ENCODE measurements around the gene E2F4. TPM values are rescaled to one million over a fixed set of nuclear protein-coding genes. Genes with fewer than 3 reads are reported as not detected.

Gene E2F4
- polyA plus RNA-seq, 3 donors: 65.5 to 72.7 (median 65.9) TPM

DNA sequence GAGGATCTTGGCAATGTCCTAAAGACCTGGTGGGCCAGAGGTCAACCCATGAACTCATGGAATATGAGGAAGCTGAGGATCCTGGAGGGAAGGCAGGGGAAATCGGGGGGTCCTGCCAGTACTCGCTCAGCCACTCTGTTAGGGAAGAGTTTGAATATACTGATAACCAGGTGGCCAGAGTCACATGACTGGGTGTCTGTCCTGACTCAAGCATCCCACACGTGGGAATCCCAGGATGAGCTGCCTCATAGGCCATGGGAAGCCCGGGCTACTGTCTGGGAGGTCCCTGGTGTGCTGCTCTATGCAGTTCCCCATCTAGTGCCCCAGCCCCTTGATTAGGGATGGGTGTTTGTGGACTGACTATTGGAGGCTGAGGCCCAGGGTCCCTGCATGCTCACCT, 3.6 kb upstream of the E2F4 start:
- no peak for DNase-seq

DNA sequence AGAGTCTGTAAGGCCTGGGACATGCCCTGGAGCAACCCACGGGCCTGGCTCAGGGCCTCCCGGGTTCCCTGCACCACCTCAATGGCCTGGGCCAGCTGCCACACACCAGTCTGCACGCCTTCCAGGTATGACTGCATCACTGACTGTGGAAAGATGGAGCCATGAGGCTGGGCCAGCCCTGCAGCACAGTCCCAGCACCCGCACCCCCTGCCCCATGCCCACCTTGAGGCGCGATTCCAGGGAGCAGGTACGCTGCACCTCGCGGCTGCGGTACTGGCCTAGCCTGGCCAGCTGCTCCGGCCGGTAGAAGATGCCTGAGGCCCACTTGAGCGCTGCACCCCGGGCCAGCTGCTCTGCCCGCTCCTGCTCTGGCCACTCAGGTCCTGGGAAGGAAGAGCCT, 3.2 kb upstream of the E2F4 start:
- no peak for DNase-seq

DNA sequence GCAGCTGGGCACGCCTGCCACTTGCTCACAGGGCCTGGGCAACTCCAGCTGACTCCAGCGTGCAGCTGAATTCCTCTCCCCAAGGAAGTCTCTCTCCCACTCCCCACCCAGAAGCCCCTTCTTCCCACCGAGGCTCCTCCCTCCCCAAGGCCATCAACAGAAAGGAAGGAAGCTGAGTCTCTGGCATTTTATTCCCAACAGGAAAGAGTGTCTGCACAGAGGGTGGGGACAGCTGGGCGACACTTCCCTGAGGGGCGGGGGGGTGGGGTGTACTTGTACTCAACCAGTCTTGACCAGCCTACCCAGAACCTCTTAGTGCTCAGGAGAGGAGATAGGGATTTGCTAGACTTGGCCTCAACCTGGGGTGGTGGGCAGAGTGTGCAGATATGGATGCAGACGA, 1.9 kb upstream of the E2F4 start, which contains the start of gene EXOC3L1:
Gene EXOC3L1 (minus strand): TSS at position 96 of the 400 bp plus-strand sequence. CDS start 460 bp downstream, outside the sequence.
- no peak for DNase-seq

DNA sequence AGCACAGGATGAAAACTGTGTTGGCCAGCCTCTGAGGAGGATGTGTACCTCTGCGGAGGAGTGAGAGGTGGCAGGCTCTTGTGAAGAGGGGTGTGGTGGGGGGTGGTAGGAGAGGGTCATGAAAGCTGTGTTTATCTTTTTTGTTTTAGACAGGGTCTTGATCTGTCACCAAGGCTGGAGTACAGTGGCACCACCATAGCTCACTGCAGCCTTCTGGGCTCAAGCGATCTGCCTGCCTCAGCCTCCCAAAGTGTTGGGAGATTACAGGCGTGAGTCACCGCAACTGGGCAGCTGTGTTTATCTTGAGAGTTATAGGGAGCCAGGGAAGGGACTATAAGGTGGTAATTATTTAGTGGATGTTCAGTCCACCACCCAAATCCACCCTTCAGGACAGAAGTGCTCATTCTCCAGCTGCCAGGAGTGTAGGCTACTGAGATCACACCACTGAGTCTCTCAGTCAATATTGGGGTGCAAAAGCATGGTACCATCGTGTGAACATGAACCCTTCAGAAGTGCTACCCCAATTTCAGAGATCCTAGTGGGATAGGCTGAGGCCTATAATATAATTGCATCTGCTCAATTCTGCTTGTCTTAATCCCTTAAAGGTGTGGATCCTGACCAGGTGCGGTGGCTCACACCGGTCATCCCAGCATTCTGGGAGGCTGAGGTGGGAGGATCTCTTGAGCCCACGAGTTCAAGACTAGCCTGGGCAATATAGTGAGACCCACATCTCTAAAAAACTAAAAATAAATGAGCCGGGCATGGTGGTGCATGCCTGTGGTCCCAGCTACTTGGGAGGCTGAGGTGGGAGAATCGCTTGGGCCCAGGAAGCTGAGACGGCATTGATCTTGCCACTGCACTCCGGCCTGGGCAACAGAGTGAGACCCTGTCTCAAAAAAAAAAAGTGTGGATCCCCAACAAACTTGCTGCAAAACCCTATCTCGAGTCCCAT, 1.2 kb upstream of the E2F4 start:
- DNase-seq: no peak

DNA sequence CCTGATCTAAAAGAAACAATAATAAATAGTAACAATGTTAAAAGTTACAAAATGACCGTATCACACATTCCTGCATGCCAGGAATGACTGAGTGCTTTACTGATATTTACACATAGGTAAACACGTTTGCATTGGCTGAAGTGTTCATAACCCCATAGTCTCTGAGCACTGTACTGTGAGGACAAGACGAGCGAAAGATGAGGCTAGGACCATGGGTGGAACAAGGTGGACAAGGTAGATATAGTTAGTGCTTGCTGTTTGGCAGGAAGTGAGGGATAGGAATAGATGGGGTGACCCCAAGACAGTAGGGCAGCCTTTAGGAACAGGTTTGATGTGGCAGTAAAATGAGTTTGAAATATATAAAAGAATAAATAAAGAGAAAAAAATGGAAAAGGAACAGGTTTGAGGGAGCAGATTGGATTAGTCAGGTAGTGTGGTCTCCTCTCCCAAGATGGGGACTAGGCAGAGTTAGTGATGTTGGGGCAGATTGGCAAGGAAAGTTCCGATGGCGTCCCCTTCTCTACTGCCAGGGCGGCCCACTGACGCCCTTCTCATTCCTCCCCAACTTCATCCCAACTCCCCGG, 452 bp upstream of the E2F4 start:
- no peak for DNase-seq

DNA sequence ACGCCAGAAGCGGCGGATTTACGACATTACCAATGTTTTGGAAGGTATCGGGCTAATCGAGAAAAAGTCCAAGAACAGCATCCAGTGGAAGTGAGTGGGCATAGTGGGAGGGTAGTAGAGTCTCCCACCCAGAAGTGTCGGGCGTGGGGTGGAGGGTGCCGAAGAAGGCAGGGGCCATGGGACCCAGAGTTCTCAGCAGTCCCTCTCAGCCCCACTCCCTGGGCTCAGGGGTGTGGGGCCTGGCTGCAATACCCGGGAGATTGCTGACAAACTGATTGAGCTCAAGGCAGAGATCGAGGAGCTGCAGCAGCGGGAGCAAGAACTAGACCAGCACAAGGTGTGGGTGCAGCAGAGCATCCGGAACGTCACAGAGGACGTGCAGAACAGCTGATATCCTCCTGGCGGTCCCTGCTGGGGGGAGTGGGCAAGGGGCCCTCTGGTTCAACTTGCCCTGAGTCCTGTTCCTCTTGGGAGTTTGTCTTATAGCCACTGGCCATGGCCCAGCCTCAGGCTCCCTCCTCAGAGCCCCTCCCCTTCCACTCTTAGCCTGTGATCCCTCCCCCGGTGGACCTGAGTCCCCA, 916 bp downstream of the E2F4 start:
- DNase-seq: no peak

DNA sequence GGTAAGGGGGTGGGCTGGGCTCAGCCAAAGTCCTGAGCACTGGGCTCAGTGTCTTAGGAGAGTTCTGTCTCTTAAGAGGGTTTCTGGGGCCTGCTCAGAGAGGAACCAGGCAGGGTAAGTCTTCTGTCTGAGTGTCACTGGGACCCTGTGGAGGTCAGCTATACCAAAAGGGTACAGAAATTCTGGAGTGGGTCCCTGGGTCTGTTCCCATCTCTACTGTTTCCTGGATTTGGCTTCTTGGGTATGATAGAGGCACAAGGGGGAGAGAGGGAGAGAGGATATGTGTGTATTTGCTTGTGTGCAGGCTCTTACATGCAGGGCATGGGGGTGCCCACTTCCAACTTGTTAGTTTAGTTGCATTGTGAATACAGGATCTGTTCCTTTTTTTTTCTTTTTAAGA, 1.6 kb downstream of the E2F4 start:
- DNase-seq: no peak

DNA sequence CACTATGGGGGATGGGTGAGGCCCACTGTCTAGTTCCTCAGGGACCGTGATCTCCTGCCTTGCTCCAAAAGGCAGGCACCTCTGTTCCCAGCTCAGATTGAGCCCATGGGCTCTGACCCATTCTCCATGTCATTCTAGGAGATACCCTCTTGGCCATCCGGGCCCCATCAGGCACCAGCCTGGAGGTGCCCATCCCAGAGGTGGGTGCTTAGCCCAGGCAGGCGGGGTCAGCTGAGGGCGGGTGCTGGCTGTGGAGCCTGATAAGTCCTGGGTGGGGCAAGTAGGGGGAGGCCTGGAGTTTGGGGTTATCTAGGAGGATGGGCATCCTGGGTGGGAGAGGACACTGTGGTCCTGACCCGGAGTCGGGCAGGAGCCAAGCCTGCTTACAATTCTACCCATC, 2.3 kb downstream of the E2F4 start:
- DNase-seq: no peak

DNA sequence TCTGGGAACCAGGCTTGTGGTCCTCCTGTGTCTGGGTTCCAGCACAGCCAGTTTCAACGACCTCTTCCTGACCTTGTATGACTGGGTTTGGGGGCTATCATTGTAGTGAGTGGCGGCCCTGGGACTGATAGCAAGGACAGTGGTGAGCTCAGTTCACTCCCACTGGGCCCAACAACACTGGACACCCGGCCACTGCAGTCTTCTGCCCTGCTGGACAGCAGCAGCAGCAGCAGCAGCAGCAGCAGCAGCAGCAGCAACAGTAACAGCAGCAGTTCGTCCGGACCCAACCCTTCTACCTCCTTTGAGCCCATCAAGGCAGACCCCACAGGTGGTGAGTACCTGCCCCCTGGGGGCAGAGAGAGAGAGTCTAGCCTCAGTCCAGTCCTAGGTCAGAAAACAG, 3.7 kb downstream of the E2F4 start:
- DNase-seq: no peak

DNA sequence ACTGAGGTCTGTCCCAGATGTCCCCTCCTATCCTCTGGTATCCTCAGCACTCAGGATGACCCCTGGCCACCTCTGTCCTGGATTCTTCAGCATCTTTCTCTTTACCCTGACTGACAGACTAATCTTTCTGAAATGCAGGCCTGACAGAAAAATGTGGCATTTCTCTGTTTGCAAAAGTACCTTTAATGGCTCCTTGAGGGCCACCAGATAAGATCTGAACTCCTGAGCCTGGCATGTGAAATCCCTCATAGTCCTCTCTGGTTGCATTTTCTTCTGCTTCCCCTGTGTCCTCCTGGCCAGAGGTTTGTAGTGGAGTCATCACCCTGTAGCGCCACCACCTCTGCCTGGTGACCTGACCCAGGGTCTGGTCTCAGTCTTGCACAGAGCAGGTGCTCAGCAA, 4.9 kb downstream of the E2F4 start:
- no peak for DNase-seq

DNA sequence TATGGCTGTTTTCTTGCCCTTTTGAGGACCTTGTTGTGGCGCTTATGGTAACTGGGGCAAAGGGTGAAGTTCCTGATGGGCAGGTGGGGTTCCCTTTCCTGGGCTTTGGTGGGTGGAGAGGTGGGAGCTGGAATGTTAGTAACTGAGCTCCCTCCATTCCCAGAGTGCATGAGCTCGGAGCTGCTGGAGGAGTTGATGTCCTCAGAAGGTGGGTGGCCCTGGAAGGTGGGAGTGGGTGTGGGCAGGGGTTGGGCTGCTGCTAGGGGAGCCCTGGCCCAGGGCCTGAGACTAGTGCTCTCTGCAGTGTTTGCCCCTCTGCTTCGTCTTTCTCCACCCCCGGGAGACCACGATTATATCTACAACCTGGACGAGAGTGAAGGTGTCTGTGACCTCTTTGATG, 5.7 kb downstream of the E2F4 start:
- DNase-seq: no peak

DNA sequence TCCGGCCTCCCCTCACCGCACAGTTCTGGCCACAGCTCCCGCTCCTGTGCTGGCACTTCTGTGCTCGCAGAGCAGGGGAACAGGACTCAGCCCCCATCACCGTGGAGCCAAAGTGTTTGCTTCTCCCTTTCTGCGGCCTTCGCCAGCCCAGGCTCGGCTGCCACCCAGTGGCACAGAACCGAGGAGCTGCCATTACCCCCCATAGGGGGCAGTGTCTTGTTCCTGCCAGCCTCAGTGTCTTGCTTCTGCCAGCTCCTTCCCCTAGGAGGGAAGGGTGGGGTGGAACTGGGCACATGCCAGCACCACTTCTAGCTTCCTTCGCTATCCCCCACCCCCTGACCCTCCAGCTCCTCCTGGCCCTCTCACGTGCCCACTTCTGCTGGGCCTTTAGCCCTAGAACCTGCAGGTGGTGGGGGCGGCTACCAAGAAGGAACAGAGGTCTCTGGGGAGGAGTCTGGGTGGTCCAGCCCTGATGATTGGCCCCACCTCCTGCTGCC, 6.3 kb downstream of the E2F4 start:
- DNase-seq: no peak

DNA sequence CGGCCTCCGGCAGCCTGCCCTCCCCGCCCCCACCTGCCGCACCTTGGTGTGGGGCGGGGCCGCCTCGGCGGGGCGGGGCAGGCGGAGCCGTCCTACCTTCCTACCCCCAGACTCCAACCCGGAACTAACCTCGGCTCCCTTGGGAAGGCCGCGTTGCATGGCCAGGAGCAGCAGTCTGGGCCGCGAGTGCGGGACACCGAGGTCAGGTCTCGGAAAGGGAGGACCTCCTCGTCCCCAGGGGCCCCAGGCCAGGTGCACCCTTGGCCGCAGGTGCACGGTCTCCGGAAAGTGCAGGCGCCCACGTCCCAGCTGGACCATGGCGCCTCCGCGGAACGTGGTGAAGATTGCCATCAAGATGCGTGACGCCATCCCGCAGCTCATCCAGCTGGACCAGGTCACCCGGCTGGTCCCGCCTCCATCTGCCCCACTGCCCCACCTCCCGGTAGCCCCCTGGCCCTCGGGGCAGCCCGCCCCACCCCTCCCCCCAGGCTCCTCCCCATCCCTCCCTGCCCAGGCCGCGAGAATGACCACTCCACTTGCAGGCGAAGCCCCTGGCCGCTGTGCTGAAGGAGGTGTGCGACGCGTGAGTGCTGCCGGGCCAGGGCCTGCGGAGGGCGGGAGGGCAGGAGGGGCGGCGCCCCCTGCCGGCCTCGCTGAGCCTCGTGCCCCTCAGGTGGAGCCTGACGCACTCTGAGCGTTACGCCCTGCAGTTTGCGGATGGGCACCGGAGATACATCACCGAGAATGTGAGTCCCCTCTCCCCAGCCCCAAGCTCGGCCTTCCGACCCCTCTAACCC, 7.3 kb downstream of the E2F4 start, which contains the start of gene ELMO3:
Gene ELMO3 (plus strand): TSS at position 121 of the 797 bp plus-strand sequence. CDS start 196 bp downstream, at position 317.
- DNase-seq: no peak

DNA sequence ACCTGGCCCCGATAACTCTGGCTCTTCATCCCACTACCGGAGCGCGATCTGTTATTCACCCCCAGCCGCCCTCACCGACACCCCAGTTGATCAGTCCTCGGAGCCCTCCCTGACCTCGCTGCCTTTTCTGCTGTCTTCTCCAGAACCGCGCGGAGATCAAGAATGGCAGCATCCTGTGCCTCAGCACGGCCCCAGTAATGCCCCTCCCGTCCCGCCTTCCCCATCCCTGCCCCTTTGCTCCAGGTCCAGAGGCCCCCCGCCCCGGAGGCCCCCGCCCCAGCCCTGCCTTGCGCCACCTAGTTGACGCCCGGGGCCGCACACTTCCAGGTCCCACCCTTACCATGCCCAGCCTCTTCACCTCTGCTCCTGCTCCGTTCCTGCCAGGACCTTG, 7.8 kb downstream of the E2F4 start:
- no peak for DNase-seq

DNA sequence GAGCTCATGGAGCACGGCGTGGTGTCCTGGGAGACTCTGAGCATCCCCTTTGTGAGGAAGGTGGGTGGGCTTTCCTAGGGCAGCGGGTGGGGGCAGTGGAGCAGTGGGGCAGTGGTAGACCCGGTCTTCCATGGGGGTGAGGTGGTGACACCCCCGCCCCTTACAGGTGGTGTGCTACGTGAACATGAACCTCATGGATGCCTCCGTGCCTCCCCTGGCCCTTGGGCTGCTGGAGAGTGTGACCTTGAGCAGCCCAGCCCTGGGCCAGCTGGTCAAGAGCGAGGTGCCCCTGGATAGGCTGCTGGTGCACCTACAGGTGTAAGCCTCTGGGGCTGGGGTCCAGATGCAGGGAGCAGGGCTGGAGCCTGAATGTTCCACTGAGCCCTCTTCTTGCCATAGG, 8.5 kb downstream of the E2F4 start:
- no peak for DNase-seq

DNA sequence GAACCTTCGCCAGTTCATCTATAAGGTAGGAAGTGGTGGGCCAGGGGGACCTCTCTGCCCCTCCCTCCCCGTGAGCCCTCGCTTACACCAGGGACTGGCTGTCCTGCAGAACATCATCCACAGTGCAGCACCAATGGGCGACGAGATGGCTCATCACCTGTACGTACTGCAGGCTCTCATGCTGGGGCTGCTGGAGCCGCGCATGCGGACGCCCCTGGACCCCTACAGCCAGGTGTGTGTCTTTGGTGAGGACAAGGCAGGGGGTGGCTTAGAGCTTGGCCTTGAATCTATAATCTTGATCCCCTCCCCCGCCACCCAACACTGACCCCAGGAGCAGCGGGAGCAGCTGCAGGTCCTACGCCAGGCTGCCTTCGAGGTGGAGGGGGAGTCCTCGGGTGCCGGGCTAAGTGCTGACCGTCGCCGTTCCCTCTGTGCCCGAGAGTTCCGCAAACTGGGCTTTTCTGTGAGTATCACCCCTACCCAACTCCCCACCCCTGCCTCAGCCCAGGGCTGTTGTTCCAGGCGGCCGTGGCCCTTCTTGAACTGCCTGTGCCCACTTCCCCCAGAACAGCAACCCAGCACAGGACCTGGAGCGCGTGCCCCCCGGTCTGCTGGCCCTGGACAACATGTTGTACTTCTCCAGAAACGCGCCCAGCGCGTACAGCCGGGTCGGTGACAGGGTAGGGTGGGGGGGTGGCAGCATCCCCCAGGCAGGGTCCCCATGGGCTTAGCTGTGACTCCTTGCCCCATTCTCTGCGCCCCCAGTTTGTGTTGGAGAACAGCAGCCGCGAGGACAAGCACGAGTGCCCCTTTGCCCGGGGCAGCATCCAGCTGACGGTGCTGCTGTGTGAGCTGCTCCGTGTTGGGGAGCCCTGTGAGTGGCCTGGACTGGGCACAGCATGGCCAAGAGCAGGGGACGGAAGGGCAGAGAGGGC, 9.7 kb downstream of the E2F4 start:
- DNase-seq: no peak

DNA sequence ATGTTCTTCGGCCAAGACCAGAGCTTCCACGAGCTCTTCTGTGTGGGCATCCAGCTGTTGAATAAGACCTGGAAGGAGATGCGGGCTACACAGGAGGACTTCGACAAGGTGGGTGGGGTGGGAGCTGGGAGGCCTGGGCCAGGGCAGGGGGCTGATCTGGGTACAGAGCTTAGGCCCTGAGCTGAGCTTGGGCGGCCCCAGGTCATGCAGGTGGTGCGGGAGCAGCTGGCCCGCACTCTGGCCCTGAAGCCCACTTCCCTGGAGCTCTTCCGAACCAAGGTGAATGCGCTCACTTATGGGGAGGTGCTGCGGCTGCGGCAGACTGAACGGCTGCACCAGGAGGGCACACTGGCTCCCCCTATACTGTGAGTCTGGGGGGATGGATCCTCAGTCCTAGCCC, 10.5 kb downstream of the E2F4 start:
- DNase-seq: no peak

DNA sequence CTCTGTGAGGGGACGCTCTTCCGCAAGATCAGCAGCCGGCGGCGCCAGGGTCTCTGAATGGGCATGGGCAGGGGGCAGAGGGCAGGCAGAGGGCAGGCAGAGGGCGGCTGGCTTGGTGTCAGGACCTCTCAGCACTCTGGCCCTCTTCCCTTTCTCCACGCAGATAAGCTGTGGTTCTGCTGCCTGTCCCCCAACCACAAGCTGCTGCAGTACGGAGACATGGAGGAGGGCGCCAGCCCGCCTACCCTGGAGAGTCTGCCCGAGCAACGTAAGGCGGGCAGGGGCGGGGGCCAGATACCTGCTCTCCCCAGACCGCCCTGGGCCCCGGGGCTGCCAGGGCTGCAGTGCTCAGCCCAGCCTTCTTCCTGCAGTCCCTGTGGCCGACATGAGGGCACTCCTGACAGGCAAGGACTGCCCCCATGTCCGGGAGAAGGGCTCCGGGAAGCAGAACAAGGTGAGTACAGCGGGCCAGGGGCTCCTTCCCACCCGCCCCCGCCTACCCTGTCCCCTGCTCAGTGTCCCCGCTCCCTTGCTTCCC, 11.1 kb downstream of the E2F4 start:
- DNase-seq: no peak

DNA sequence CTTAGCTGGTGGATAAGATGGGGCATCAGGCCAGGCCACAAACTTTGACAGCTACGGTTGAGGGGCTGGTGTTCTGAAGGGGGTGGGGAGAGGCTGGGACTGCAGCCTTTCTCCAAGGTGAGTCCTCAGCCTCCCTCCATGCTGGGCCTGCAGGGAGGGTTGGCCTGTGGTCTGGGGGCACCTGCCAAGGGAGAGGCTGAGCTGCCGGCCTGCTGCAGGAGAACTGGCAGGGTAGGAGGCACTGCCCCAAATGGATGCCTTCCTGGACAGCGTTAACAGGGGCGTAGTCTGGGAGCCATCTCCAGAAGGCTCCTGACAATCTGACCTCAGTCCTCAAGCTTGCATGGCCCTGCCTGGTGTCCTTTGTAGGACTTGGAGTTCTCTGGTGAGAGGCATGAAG, 12.1 kb downstream of the E2F4 start:
- DNase-seq: no peak

DNA sequence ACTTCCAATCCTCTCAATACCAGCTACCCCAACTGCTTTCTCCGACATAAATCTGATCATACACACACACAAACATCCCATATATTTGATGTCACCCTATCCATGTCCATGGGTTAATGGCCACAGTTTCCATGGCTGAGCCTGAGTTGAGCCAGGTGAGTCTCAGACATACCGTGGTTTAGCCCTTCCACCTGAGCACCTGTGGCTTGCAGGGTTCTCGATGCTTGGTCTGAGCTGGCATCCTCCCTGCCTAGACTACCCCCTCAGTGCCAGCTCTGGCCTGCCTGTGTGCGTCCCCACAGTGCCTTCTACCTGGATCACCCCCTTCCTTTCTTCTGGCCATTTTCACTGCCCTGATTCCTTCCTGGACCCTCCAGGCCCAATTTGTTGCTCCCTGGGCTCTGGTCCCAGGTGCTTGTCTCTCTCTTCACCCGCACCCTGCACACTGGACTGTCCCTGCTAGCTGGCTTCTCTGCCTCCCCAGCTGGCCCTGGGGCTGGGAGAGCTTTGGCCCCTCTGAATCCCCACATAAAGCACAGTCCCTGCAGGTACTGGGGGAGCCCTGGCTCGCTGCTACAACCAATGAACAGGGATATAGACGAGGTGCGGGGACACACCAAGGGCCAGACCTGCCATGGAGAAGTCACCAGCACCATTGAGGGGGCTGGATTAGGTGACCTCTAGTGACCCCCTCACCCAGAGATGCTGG, 14.3 kb downstream of the E2F4 start:
- no peak for DNase-seq
